Putamen (tissue), 1 donor: ENCODE results near the gene CFAP20DC.
"Not testable (repeated sequence)": the region's sequence is repeated elsewhere in the genome, so short reads cannot be mapped to it uniquely, and the experiment has no call there.

Experiments
- DNase-seq: peaks from one replicate; pipeline ENCODE4 v3.0.0-alpha.2; 2016; ENCODE audit warnings: low spot score

Gene CFAP20DC

GRCh38 chr3:58742239-58742638 lies 307.6 kb downstream of the CFAP20DC start:
- no peak for DNase-seq

- DNase-seq = no peak
Observed at GRCh38 chr3:58737644-58738043, 312.2 kb downstream of the CFAP20DC start.

- no peak for DNase-seq
Observed at GRCh38 chr3:58731673-58732072, 318.2 kb downstream of the CFAP20DC start.

GRCh38 chr3:58728723-58729122 lies 321.1 kb downstream of the CFAP20DC start:
- DNase-seq = no peak

GRCh38 chr3:58725326-58725853 lies 324.4 kb downstream of the CFAP20DC start:
- DNase-seq = no peak

- DNase-seq = no peak
Observed at GRCh38 chr3:58724336-58724735, 325.5 kb downstream of the CFAP20DC start.

- DNase-seq = no peak
Observed at GRCh38 chr3:58723173-58723572, 326.7 kb downstream of the CFAP20DC start.

DNA sequence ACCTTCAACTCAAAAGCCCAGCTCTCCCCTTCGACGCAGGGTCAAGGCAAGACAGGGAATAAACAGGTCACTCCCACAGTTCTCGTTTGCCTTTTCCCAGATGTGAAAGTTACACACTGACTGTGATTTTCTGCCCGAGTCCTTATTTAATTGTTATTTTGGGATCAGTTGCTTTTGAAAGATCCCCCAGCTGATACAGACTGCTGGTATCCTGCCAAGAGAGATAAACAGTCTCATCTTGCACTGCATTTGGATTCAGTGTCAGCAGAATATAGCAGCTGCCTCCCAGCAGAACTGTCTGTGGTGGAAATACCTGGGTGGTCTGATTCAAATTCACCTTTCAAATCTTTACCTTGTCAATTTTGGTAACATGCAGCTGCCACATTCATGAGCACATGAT lies 327.3 kb downstream of the CFAP20DC start:
- DNase-seq = no peak

- no peak for DNase-seq
Observed at GRCh38 chr3:58720526-58720925, 329.3 kb downstream of the CFAP20DC start.

DNA sequence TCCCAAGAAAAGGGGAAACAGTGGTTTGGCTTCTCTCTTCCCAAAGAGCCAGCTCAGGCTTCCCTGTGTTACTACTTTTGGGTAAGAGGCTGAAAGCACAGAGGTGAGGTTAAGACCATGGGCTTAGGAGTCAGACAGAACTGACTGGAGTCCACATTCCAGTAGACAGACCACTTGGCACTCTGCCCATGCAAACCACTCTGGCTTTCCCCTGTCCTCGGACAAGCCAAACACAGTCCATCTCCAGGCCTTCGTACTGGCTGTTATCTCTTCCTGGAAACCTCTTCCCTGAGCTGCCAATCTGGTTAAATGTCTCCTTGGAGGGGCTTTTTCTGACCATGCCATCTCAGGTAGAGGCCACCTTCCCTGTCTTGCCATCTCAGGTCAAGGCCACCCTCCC lies 330.1 kb downstream of the CFAP20DC start:
- no peak for DNase-seq

DNA sequence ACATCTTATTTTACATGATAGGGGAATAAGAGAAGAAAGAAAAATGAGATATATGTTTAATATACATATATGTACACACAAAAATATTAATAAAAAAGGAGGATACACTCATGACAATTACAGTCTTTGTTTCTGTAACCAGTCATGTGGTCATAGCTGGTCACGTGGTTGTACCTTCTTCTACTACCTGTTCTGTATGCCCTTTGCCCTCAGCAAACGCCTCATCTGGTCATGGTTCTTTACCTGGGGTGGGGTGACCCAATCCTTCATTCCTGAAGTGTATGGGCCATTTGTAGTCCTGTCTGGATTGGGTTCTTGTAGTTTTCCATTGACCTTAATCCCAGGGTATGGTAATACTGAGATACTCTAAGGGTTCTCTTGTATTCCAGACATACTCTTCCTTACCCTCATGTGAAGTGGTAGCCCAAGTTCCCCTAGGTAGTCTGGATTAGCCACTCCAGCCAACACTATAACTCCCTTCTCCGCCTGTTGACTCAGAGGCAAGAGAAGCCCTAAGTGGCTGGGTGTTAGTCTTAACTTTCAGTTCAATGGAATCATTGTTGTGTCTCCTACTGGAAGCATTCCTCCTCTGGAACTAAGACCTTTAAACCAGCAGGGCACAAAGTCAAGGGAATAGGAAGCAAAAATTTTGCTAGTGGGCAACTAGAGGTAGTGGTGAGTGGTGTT lies 336.0 kb downstream of the CFAP20DC start:
- DNase-seq = no peak

GRCh38 chr3:58711871-58712270 lies 338.0 kb downstream of the CFAP20DC start:
- DNase-seq = no peak

DNA sequence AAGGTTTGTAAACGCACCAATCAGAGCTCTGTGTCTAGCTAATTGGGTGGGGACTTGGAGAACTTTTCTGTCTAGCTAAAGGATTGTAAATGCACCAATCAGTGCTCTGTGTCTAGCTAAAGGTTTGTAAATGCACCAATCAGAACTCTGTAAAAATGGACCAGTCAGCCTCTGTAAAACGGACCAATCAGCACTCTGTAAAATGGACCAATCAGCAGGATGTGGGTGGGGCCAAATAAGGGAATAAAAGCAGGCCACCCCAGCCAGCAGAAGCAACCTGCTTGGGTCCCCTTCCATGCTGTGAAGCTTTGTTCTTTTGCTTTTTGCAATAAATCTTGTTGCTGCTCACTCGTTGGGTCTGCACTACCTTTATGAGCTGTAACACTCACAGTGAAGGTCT lies 340.8 kb downstream of the CFAP20DC start:
- not testable (repeated sequence) for DNase-seq

GRCh38 chr3:58708116-58708791 lies 341.6 kb downstream of the CFAP20DC start:
- DNase-seq = no peak

DNA sequence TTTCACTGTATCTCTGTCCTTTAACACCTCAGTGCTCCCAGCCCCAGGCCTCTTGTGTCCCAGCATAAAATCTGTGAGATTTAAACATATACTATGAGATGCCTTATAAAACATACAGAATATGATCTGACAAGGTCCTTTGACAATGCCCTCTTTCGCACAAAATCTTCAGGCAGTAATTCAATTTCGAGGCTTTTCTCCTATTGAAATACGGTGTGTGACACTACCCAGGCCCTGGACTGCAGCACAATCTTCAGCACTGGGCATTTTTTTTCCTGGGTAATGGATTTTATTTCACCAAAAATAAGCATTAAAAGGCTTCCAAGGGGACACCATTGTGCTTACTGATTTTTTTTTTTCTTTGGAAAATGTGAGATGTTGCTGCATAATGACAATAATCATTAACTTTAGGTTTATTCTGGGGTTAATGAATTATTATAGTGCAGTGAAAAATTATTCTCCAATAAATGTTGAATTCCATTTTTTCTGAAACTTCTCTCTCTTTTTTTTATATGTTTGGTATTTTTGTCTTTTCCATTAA lies 342.4 kb downstream of the CFAP20DC start:
- DNase-seq = no peak

GRCh38 chr3:58706395-58707167 lies 343.2 kb downstream of the CFAP20DC start:
- no peak for DNase-seq

DNA sequence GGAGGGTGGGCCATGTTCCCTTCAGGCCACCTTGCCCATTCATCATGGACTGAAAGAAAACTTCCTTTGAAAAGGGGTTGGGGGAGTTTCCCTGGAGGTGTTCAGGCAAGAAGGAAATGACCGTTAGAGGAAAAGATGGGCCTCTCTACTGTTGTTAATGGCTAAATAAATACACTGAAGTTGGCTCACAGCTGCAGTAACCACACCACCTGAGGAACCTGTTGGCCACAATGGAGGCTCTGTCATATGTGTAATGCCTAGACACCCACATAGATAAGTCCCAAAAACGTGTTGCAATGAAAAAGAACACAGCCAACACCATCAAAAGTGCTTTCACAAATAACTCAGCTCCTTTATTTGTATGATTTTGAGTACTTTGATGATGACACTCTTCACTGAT lies 345.1 kb downstream of the CFAP20DC start:
- DNase-seq = no peak

DNA sequence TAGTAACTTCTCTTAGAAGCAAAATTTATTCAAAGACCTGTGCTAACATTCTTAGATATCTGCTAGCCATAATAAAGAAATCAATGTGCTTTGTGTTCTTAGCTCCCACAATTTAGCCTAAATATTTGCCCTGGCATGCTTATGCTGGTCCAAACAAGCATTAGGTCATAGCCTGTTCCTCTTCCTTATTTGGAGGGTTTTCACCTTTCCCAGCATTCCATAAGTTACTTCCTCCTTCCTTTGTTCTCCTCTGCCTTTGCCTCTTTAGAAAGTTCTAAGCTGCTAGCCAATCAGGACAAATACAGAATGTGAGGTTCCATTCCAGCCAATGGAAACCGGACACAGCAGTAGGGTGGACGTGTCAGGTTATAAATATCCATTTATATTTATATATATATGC lies 345.5 kb downstream of the CFAP20DC start:
- not testable (repeated sequence) for DNase-seq

- DNase-seq = no peak
Observed at GRCh38 chr3:58698246-58698645, 351.6 kb downstream of the CFAP20DC start.

- no peak for DNase-seq
Observed at GRCh38 chr3:58697561-58697960, 352.3 kb downstream of the CFAP20DC start.

DNA sequence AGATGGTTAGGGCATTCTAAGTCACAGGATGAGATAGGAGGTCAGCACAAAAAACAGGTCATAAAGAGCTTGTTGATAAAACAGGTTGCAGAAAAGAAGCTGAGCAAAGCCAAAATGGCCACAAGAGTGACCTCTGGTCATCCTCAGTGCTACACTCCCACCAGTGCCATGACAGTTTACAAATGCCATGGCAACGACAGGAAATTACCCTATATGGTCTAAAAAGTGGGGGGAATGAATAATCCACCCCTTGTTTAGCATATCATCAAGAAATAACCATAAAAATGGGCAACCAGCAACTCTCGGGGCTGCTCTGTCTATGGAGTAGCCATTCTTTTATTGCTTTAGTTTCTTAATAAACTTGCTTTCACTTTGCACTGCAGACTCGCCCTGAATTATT lies 353.0 kb downstream of the CFAP20DC start:
- DNase-seq = not testable (repeated sequence)

- no peak for DNase-seq
Observed at GRCh38 chr3:58696093-58696492, 353.7 kb downstream of the CFAP20DC start.
